Breast epithelium (tissue), 3 donors: Measurements from ENCODE around the gene MEAK7.

ENCODE experiments used
- CTCF ChIP-seq, 3 donors: fragments of 450-650 bp; IDR thresholded peaks; one replicate each; pipeline ENCODE4 v1.5.1; 2016 to 2017; ENCODE audit warnings: antibody characterized with exemption in 3 of 3, mild to moderate bottlenecking in 3 of 3, moderate library complexity in 3 of 3
- POLR2A ChIP-seq: fragments of 450-650 bp; IDR thresholded peaks from one replicate; pipeline ENCODE4 v1.6.1; 2016; ENCODE audit warnings: antibody characterized with exemption, mild to moderate bottlenecking, moderate library complexity
- POLR2AphosphoS5 ChIP-seq, 3 donors: sonication (generic); formaldehyde crosslinking; IDR thresholded peaks; one replicate each; pipeline ENCODE4 v1.6.1; 2017; ENCODE audit warnings: antibody characterized with exemption in 3 of 3

- TF ChIP-seq POLR2AphosphoS5 (IDR thresholded peaks at IDR 0.05) (no peak), POLR2A (no peak), CTCF (IDR thresholded peaks at IDR 0.05) (no peak)
These were observed 33.2 kb upstream of the MEAK7 start for GRCh38 chr16:84537491-84538151.
